Hepatocyte (in vitro differentiated cells): Measurements from ENCODE around the gene BSN. TPM values are rescaled to one million over a fixed set of nuclear protein-coding genes. Genes with fewer than 3 reads are reported as not detected.

ENCODE experiments used
- DNase-seq: peaks from one replicate; pipeline ENCODE4 v3.0.0-alpha.2; 2016; ENCODE audit warnings: low spot score
- H2AFZ ChIP-seq: fragments of 200-600 bp; sonication (generic); 2 replicates; pipeline ENCODE4 v1.6.0; 2016; ENCODE audit warnings: antibody characterized with exemption, mild to moderate bottlenecking
- H3K27ac ChIP-seq: fragments of 200-600 bp; sonication (generic); 2 replicates; pipeline ENCODE4 v1.5.1; 2016; ENCODE audit warnings: mild to moderate bottlenecking
- H3K27me3 ChIP-seq: fragments of 200-600 bp; sonication (generic); 2 replicates; pipeline ENCODE4 v1.6.1; 2016
- H3K36me3 ChIP-seq: fragments of 200-600 bp; sonication (generic); replicated peaks from 2 replicates; pipeline ENCODE4 v1.5.1; 2016; ENCODE audit warnings: low read depth; ENCODE audit not compliant: insufficient read depth
- H3K4me1 ChIP-seq: fragments of 200-600 bp; sonication (generic); 2 replicates; pipeline ENCODE4 v1.5.1; 2016; ENCODE audit warnings: mild to moderate bottlenecking, moderate library complexity; ENCODE audit not compliant: insufficient read depth
- H3K4me2 ChIP-seq: fragments of 200-600 bp; sonication (generic); 2 replicates; pipeline ENCODE4 v1.6.0; 2016
- H3K4me3 ChIP-seq: fragments of 200-600 bp; sonication (generic); 2 replicates; pipeline ENCODE4 v1.5.1; 2016; ENCODE audit warnings: mild to moderate bottlenecking
- H3K79me2 ChIP-seq: fragments of 200-600 bp; sonication (generic); 2 replicates; pipeline ENCODE4 v1.6.0; 2017; ENCODE audit warnings: mild to moderate bottlenecking
- H3K9me2 ChIP-seq: fragments of 200-600 bp; sonication (generic); replicated peaks from 2 replicates; pipeline ENCODE4 v1.6.0; 2017; ENCODE audit warnings: mild to moderate bottlenecking; ENCODE audit not compliant: insufficient read depth
- H3K9me3 ChIP-seq: fragments of 200-600 bp; sonication (generic); 2 replicates; pipeline ENCODE4 v1.5.1; 2016; ENCODE audit warnings: low read depth, mild to moderate bottlenecking
- H4K20me1 ChIP-seq: fragments of 200-600 bp; sonication (generic); 2 replicates; pipeline ENCODE4 v1.6.0; 2016; ENCODE audit warnings: mild to moderate bottlenecking; ENCODE audit not compliant: insufficient read depth, poor library complexity, severe bottlenecking
- CTCF ChIP-seq: fragments of 200-600 bp; sonication (generic); IDR thresholded peaks from 2 replicates; pipeline ENCODE4 v1.5.1; 2016; ENCODE audit warnings: antibody characterized with exemption, mild to moderate bottlenecking; ENCODE audit not compliant: poor library complexity
- EZH2 ChIP-seq: fragments of 200-600 bp; sonication (generic); IDR thresholded peaks from 2 replicates; pipeline ENCODE4 v1.6.1; 2016; ENCODE audit warnings: antibody characterized with exemption, mild to moderate bottlenecking, borderline replicate concordance
- EZH2phosphoT487 ChIP-seq: fragments of 200-600 bp; sonication (generic); IDR thresholded peaks from one replicate; pipeline ENCODE4 v1.6.1; 2018; ENCODE audit warnings: antibody characterized with exemption, mild to moderate bottlenecking, low read depth, moderate library complexity; ENCODE audit not compliant: unreplicated experiment, severe bottlenecking
- WGBS: methylation state at CpG from one replicate; pipeline ENCODE4 v1.1.6; 2016; ENCODE audit warnings: low lambda C conversion rate; ENCODE audit errors: missing lambda C conversion rate; 5-methylcytosine and 5-hydroxymethylcytosine counted together
- polyA plus RNA-seq: library from polyadenylated mRNA; unstranded; fragments of >200 nt; fragmentation: Nextera tagmentation; extraction: Ambion mirVana; gene quantifications from 2 replicates; pipeline ENCODE4 v1.2.1, GENCODE V29; 2016
- total RNA-seq: library from RNA; depleted of rRNA; stranded (reverse); fragments of >200 nt; gene quantifications from 2 replicates; pipeline ENCODE4 v1.2.3, GENCODE V29; 2014

Gene BSN
- total and polyA plus RNA-seq, 2 experiments from 2014 or later: 0.37 to 0.44 TPM

GRCh38 chr3:49556500-49557275, 2.4 kb downstream of the BSN start:
- no peak overlapping the region for H3K4me3 ChIP-seq
- WGBS: 96% methylated on average over 3 of the region's 3 CpGs
- no peaks in the 10 kb centered on the region for H4K20me1 ChIP-seq
- H3K9me3 ChIP-seq: no peaks in the 10 kb centered on the region
- H3K27me3 ChIP-seq: peaks cover 11% of the 10 kb centered on the region
- H3K4me1 ChIP-seq: peaks cover 10% of the 10 kb centered on the region
- H3K27ac ChIP-seq: no peak overlapping the region
- no peaks in the 10 kb centered on the region for H3K36me3 ChIP-seq
- TF ChIP-seq EZH2: no peak
- no peak for TF ChIP-seq CTCF
- no peak for TF ChIP-seq EZH2phosphoT487
- no peaks in the 10 kb centered on the region for H3K9me2 ChIP-seq
- no peaks in the 10 kb centered on the region for H3K79me2 ChIP-seq
- H2AFZ ChIP-seq: no peak overlapping the region
- no peak overlapping the region for H3K4me2 ChIP-seq
- no peak for DNase-seq

- H3K27ac ChIP-seq: no peak overlapping the region
- no peak overlapping the region for H2AFZ ChIP-seq
- no peak for TF ChIP-seq EZH2phosphoT487
- no peak for TF ChIP-seq EZH2
- no peak for TF ChIP-seq CTCF
- no peaks in the 10 kb centered on the region for H3K4me1 ChIP-seq
- no peaks in the 10 kb centered on the region for H4K20me1 ChIP-seq
- H3K27me3 ChIP-seq: peaks cover 5% of the 10 kb centered on the region
- H3K9me2 ChIP-seq: no peaks in the 10 kb centered on the region
- H3K79me2 ChIP-seq: no peaks in the 10 kb centered on the region
- no peak overlapping the region for H3K4me2 ChIP-seq
- H3K36me3 ChIP-seq: no peaks in the 10 kb centered on the region
- 63% methylated on average over 4 of the region's 4 CpGs for WGBS
- H3K9me3 ChIP-seq: no peaks in the 10 kb centered on the region
- no peak for DNase-seq
- no peak overlapping the region for H3K4me3 ChIP-seq
Observed at GRCh38 chr3:49563040-49563578, 8.8 kb downstream of the BSN start.

- no peak for TF ChIP-seq EZH2
- no peak for TF ChIP-seq CTCF
- no peak for TF ChIP-seq EZH2phosphoT487
- no peaks in the 10 kb centered on the region for H3K79me2 ChIP-seq
- WGBS: 96% methylated on average over 4 of the region's 4 CpGs
Observed at GRCh38 chr3:49563766-49564165, 9.5 kb downstream of the BSN start.

More at GRCh38 chr3:49563766-49564165, 9.5 kb downstream of the BSN start:
- Histone ChIP-seq H3K9me3 (no peaks in the 10 kb centered on the region), H3K4me1 (no peaks in the 10 kb centered on the region), H2AFZ (no peak overlapping the region), H3K36me3 (no peaks in the 10 kb centered on the region), H3K9me2 (no peaks in the 10 kb centered on the region), H4K20me1 (no peaks in the 10 kb centered on the region), H3K4me2 (no peak overlapping the region), H3K27me3 (peaks cover 5% of the 10 kb centered on the region), H3K27ac (no peak overlapping the region), H3K4me3 (no peak overlapping the region)
- DNase-seq: no peak
